ENCODE data around the gene DYNLT1.

DNA sequence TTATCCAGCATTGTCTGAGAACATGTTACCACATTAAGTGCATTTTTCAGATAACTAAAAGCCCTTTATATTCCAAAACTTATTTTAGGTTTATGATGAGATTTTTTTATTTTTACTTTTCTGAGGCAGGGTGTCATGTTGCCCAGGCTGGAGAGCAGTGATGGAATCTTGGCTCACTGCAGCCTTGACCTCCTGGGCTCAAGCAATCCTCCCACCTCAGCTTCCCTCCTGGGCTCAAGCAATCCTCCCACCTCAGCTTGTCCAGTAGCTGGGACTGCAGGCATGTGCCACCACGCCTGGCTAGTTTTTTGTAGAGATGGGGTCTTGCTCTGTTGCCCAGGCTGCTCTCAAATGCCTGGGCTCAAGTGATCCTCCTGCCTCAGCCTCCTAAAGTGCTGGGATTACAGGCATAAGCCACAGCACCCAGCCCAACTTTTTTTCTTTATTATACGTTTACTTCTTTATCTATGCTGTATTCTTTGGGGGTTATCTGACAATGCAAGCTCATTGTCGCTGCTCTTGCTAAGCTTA is 6.2 kb downstream of the DYNLT1 start:
- TF ChIP-seq POLR2A (IDR thresholded peaks at IDR 0.05), result no peak
- TF ChIP-seq, protein P1, sequence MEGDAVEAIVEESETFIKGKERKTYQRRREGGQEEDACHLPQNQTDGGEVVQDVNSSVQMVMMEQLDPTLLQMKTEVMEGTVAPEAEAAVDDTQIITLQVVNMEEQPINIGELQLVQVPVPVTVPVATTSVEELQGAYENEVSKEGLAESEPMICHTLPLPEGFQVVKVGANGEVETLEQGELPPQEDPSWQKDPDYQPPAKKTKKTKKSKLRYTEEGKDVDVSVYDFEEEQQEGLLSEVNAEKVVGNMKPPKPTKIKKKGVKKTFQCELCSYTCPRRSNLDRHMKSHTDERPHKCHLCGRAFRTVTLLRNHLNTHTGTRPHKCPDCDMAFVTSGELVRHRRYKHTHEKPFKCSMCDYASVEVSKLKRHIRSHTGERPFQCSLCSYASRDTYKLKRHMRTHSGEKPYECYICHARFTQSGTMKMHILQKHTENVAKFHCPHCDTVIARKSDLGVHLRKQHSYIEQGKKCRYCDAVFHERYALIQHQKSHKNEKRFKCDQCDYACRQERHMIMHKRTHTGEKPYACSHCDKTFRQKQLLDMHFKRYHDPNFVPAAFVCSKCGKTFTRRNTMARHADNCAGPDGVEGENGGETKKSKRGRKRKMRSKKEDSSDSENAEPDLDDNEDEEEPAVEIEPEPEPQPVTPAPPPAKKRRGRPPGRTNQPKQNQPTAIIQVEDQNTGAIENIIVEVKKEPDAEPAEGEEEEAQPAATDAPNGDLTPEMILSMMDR (IDR thresholded peaks at IDR 0.05), result no peak
